GM19240 (cell line): Measurements from ENCODE around the gene PPP4R3A.
"Not testable (repeated sequence)": the region's sequence is repeated elsewhere in the genome, so short reads cannot be mapped to it uniquely, and the experiment has no call there.

ENCODE experiments used
- DNase-seq: peaks from one replicate; pipeline ENCODE4 v3.0.0; 2011; ENCODE audit warnings: low spot score; ENCODE audit not compliant: insufficient read length

PPP4R3A gene

DNA sequence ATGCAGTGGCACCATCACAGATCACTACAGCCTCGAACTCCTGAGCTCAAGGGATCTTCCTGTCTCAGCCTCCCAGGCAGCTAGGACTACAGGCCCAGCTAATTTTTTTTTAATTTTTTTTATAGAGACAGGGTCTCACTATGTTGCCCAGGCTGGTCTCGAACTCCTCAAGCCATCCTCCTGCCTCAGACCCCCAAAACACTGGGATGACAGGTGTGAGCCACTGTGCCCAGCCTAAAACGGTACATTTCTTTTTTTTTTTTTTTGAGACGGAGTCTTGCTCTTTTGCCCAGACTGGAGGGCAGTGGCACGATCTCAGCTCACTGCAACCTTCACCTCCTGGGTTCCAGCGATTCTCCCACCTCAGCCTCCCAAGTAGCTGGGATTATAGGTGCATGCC, 100.9 kb downstream of the PPP4R3A start:
- DNase-seq, result not testable (repeated sequence)
